OCI-LY1 (cell line): ENCODE data around the gene RPS6KA2.

Experiments
- H2AFZ ChIP-seq: fragments of 200-600 bp; sonication (generic), shearing (Covaris generic); 2 replicates; pipeline ENCODE4 v1.6.0; 2014; ENCODE audit warnings: antibody characterized with exemption, mild to moderate bottlenecking, low read length
- H3F3A ChIP-seq: fragments of 200-600 bp; sonication (generic), shearing (Covaris generic); 2 replicates; pipeline ENCODE4 v1.6.0; 2014; ENCODE audit warnings: mild to moderate bottlenecking, antibody characterized with exemption, low read length, moderate library complexity; ENCODE audit not compliant: insufficient read depth
- H3K27ac ChIP-seq: fragments of 200-600 bp; sonication (generic); 2 replicates; pipeline ENCODE4 v1.5.1; 2014; ENCODE audit warnings: low read length, mixed run types, mild to moderate bottlenecking, low read depth; ENCODE audit not compliant: poor library complexity, severe bottlenecking
- H3K27me3 ChIP-seq: fragments of 200-600 bp; sonication (generic); 2 replicates; pipeline ENCODE4 v1.6.0; 2014; ENCODE audit warnings: antibody characterized with exemption, mild to moderate bottlenecking, low read length, moderate library complexity; ENCODE audit not compliant: insufficient read depth
- H3K36me3 ChIP-seq: fragments of 200-600 bp; sonication (generic); 2 replicates; pipeline ENCODE4 v1.6.1; 2014; ENCODE audit warnings: mild to moderate bottlenecking, antibody characterized with exemption, low read length, moderate library complexity, mixed read lengths; ENCODE audit not compliant: insufficient read depth
- H3K4me1 ChIP-seq: fragments of 200-600 bp; sonication (generic); 2 replicates; pipeline ENCODE4 v1.5.1; 2014; ENCODE audit warnings: mild to moderate bottlenecking, low read length, moderate library complexity; ENCODE audit not compliant: insufficient read depth, severe bottlenecking
- H3K4me2 ChIP-seq: fragments of 200-600 bp; sonication (generic), shearing (Covaris generic); 2 replicates; pipeline ENCODE4 v1.6.1; 2014; ENCODE audit warnings: low read length
- H3K4me3 ChIP-seq: fragments of 200-600 bp; sonication (generic); 2 replicates; pipeline ENCODE4 v1.5.1; 2014; ENCODE audit warnings: low read length, low read depth, mild to moderate bottlenecking, mixed read lengths; ENCODE audit not compliant: poor library complexity, severe bottlenecking
- H3K79me2 ChIP-seq: fragments of 200-600 bp; shearing (Covaris generic); 2 replicates; pipeline ENCODE4 v1.6.1; 2016; ENCODE audit warnings: mixed run types, low read length, mixed read lengths; ENCODE audit not compliant: insufficient read depth
- H3K9ac ChIP-seq: fragments of 200-600 bp; sonication (generic), shearing (Covaris generic); 2 replicates; pipeline ENCODE4 v1.6.1; 2014; ENCODE audit warnings: mild to moderate bottlenecking, low read length, mixed read lengths
- H3K9me2 ChIP-seq: fragments of 200-600 bp; sonication (generic), shearing (Covaris generic); 2 replicates; pipeline ENCODE4 v1.6.1; 2014; ENCODE audit warnings: low read depth, mild to moderate bottlenecking, low read length, mixed read lengths
- H3K9me3 ChIP-seq: fragments of 200-600 bp; shearing (Covaris generic); 2 replicates; pipeline ENCODE4 v1.6.1; 2014; ENCODE audit warnings: low read length, mixed read lengths
- H4K20me1 ChIP-seq: fragments of 200-600 bp; sonication (generic), shearing (Covaris generic); 2 replicates; pipeline ENCODE4 v1.6.0; 2016; ENCODE audit warnings: mild to moderate bottlenecking, low read length; ENCODE audit not compliant: insufficient read depth
- EZH2 ChIP-seq: fragments of 200-600 bp; sonication (generic), shearing (Covaris generic); IDR thresholded peaks from 2 replicates; pipeline ENCODE4 v1.8.0; 2017; ENCODE audit warnings: borderline replicate concordance, mixed run types, mild to moderate bottlenecking, antibody characterized with exemption, low read length, moderate library complexity, mixed read lengths
- TF ChIP-seq, protein P1 (sequence below): fragments of 200-600 bp; sonication (generic), shearing (Covaris generic); IDR thresholded peaks from 2 replicates; pipeline ENCODE4 v1.5.1; 2017; ENCODE audit warnings: mild to moderate bottlenecking, antibody characterized with exemption, low read length, moderate library complexity, mixed read lengths

Gene RPS6KA2

DNA sequence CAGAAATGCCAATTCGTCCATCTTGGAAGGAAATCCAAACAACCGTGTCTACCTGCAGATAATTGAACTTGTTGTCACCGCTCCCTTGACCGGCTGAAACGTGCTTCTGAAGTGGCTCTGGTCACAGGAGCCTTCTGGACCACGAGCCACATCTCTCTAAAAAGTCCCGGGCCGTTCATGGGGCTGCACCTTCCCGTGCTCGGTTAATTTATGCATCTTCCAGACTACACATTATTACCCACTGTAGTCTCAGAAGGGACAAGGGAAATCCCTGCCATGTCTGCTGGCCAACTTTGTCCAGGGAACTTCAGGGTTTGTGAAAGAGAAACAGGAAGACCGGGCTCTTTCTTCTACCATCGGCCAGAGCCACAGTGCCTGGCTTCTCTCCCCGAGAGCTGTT lies 180.9 kb downstream of the RPS6KA2 start:
- no peak overlapping the region for H3K27ac ChIP-seq
- no peak overlapping the region for H3K4me3 ChIP-seq
- H2AFZ ChIP-seq = no peak overlapping the region
- H4K20me1 ChIP-seq = no peaks in the 10 kb centered on the region
- H3K27me3 ChIP-seq = no peaks in the 10 kb centered on the region; the same call in 1 of the 2 replicates
- no peak overlapping the region for H3K4me2 ChIP-seq
- H3F3A ChIP-seq = no peaks in the 10 kb centered on the region
- no peak for TF ChIP-seq EZH2
- TF ChIP-seq, protein P1, sequence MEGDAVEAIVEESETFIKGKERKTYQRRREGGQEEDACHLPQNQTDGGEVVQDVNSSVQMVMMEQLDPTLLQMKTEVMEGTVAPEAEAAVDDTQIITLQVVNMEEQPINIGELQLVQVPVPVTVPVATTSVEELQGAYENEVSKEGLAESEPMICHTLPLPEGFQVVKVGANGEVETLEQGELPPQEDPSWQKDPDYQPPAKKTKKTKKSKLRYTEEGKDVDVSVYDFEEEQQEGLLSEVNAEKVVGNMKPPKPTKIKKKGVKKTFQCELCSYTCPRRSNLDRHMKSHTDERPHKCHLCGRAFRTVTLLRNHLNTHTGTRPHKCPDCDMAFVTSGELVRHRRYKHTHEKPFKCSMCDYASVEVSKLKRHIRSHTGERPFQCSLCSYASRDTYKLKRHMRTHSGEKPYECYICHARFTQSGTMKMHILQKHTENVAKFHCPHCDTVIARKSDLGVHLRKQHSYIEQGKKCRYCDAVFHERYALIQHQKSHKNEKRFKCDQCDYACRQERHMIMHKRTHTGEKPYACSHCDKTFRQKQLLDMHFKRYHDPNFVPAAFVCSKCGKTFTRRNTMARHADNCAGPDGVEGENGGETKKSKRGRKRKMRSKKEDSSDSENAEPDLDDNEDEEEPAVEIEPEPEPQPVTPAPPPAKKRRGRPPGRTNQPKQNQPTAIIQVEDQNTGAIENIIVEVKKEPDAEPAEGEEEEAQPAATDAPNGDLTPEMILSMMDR = no peak
- H3K9me2 ChIP-seq = no peaks in the 10 kb centered on the region
- H3K79me2 ChIP-seq = no peaks in the 10 kb centered on the region
- H3K9ac ChIP-seq = no peak overlapping the region
- no peaks in the 10 kb centered on the region; the same call in 1 of the 2 replicates for H3K36me3 ChIP-seq
- H3K9me3 ChIP-seq = no peaks in the 10 kb centered on the region
- no peaks in the 10 kb centered on the region for H3K4me1 ChIP-seq

DNA sequence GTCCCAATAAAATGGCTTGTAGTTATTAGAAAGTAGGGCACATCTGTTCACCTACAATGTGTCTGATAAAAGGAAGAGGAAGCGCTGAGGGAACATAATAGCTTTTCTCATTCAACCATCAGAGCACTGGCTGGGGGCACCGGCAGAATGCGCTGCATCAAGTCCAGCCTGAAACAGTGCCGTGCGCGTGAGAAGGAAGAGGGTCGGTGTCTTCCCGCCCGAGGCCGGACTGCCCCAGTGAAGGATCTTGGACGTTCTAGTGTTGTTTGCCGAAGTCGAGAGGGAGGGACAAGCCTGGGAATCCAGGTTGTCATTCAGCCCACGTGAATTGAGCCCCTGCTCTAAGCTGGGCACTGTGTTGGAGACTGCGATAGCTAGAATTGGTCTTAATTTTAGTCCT lies 182.6 kb downstream of the RPS6KA2 start:
- no peaks in the 10 kb centered on the region; the same call in 1 of the 2 replicates for H3K36me3 ChIP-seq
- TF ChIP-seq EZH2 = no peak
- TF ChIP-seq, protein P1 = no peak
- H4K20me1 ChIP-seq = no peaks in the 10 kb centered on the region
- H3K27me3 ChIP-seq = no peaks in the 10 kb centered on the region; the same call in 1 of the 2 replicates
- H3F3A ChIP-seq = no peaks in the 10 kb centered on the region
- H3K27ac ChIP-seq = no peak overlapping the region
- H3K9me3 ChIP-seq = no peaks in the 10 kb centered on the region
- no peaks in the 10 kb centered on the region for H3K79me2 ChIP-seq
- no peak overlapping the region for H2AFZ ChIP-seq
- no peaks in the 10 kb centered on the region for H3K9me2 ChIP-seq
- H3K4me2 ChIP-seq = no peak overlapping the region
- H3K9ac ChIP-seq = no peak overlapping the region
- H3K4me3 ChIP-seq = no peak overlapping the region
- H3K4me1 ChIP-seq = no peaks in the 10 kb centered on the region

DNA sequence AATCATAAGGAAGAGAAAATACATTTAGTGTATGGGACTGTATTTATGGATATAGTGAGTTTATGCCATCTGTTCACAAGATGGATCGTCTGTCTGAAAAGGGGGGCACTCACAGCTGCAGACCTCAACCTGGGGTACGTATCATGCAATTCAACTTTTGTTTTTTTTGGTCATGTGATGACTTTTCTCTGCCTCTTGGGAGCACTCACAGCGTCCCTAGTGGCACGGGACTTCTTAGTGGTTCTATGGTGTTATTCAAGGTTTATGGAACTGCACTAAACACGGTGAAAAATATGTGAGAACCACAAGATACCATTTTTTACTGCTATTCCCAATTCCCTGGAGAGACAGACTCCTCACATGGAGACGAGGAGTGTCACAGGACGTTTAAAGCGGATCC lies 183.9 kb downstream of the RPS6KA2 start:
- no peak for TF ChIP-seq EZH2
- TF ChIP-seq, protein P1 = peak; percentile 40
- no peaks in the 10 kb centered on the region for H3K9me2 ChIP-seq
- no peak overlapping the region for H3K27ac ChIP-seq
- H3K4me3 ChIP-seq = no peak overlapping the region
- H3K4me1 ChIP-seq = no peaks in the 10 kb centered on the region
- H3K9ac ChIP-seq = no peak overlapping the region
- H3K27me3 ChIP-seq = no peaks in the 10 kb centered on the region; the same call in 1 of the 2 replicates
- no peak overlapping the region for H3K4me2 ChIP-seq
- no peaks in the 10 kb centered on the region for H3K79me2 ChIP-seq
- no peak overlapping the region for H2AFZ ChIP-seq
- no peaks in the 10 kb centered on the region for H3K36me3 ChIP-seq
- H4K20me1 ChIP-seq = no peaks in the 10 kb centered on the region
- H3F3A ChIP-seq = no peaks in the 10 kb centered on the region
- no peaks in the 10 kb centered on the region for H3K9me3 ChIP-seq
